Measurements from ENCODE around the gene CLPSL2. TPM values are rescaled to one million over a fixed set of nuclear protein-coding genes. Genes with fewer than 3 reads are reported as not detected.
A peak's percentile ranks its signal among the peaks of the same experiment; 100 is the strongest.

Gene CLPSL2
- total RNA-seq, 2 donors from 2014 or later, result not detected

- peaks cover 94% of the 10 kb centered on the region for H3K4me1 ChIP-seq
- no peaks in the 10 kb centered on the region for H3K36me3 ChIP-seq (replicated peaks in 1 of 2; ENCODE audit: insufficient read depth in 1 of 2, low read depth in 2 of 2)
- DNase-seq (no peak), ATAC-seq (no peak)
- H3K27me3 ChIP-seq, result no peaks in the 10 kb centered on the region
- intact Hi-C loops (cut with DNase I), result loop anchor here (10.0 kb wide), 1 partner anchor 45 kb away; the partner anchor contains the start of gene FKBP5
- no peak overlapping the region for H3K4me3 ChIP-seq
- TF ChIP-seq CTCF (IDR thresholded peaks at IDR 0.05) (no peak), POLR2A (IDR thresholded peaks at IDR 0.05) (no peak)
- H3K27ac ChIP-seq, result peak overlapping the region; percentile 99 to 100 (median 100)
- H3K9me3 ChIP-seq, result no peaks in the 10 kb centered on the region
- WGBS, 2 donors, result 42 to 66% methylated on average over 2 of the region's 2 CpGs
Measured at GRCh38 chr6:35729722-35730121, 46.7 kb upstream of the CLPSL2 start.

- no peak for TF ChIP-seq POLR2A (IDR thresholded peaks at IDR 0.05)
- TF ChIP-seq CTCF (IDR thresholded peaks at IDR 0.05), result no peak
- 37 to 38% methylated on average over 12 to 15 of the region's 15 CpGs for WGBS, 2 donors
- Histone ChIP-seq H3K27me3 (no peaks in the 10 kb centered on the region), H3K36me3 (replicated peaks in 1 of 2; ENCODE audit: insufficient read depth in 1 of 2, low read depth in 2 of 2) (no peaks in the 10 kb centered on the region), H3K4me1 (peaks cover 94% of the 10 kb centered on the region), H3K27ac (peak overlapping the region; percentile 97 to 100 (median 99)), H3K4me3 (no peak overlapping the region), H3K9me3 (no peaks in the 10 kb centered on the region)
- intact Hi-C loops (cut with DNase I), result loop anchor here (10.0 kb wide), 1 partner anchor 46 kb away; the partner anchor contains the start of gene FKBP5
- DNase-seq (no peak), ATAC-seq (no peak)
Measured at GRCh38 chr6:35730745-35731413, 45.5 kb upstream of the CLPSL2 start.

- 1 to 14% methylated on average over 4 to 22 of the region's 23 CpGs for WGBS, 2 donors
- Histone ChIP-seq H3K27me3 (no peaks in the 10 kb centered on the region), H3K4me1 (peaks cover 94% of the 10 kb centered on the region), H3K4me3 (peak overlapping the region in 1 of 2 donors; percentile 3), H3K27ac (peak overlapping the region; percentile 97 to 100 (median 99)), H3K9me3 (no peaks in the 10 kb centered on the region), H3K36me3 (replicated peaks in 1 of 2; ENCODE audit: insufficient read depth in 1 of 2, low read depth in 2 of 2) (no peaks in the 10 kb centered on the region)
- intact Hi-C loops (cut with DNase I), result loop anchor here (10.0 kb wide), 1 partner anchor 47 kb away; the partner anchor contains the start of gene FKBP5
- ATAC-seq (no peak), DNase-seq (peak; percentile 85 to 94 (median 92))
- peak; percentile 12 to 78 (median 56) for TF ChIP-seq POLR2A (IDR thresholded peaks at IDR 0.05)
- no peak for TF ChIP-seq CTCF (IDR thresholded peaks at IDR 0.05)
Measured at GRCh38 chr6:35731414-35731735, 45.0 kb upstream of the CLPSL2 start.

GRCh38 chr6:35731736-35732532 lies 44.5 kb upstream of the CLPSL2 start:
- H3K27ac ChIP-seq, result peak overlapping the region; percentile 97 to 100 (median 99)
- H3K36me3 ChIP-seq (replicated peaks in 1 of 2; ENCODE audit: insufficient read depth in 1 of 2, low read depth in 2 of 2), result no peaks in the 10 kb centered on the region
- no peaks in the 10 kb centered on the region for H3K9me3 ChIP-seq
- TF ChIP-seq CTCF (IDR thresholded peaks at IDR 0.05) (peak in 3 of 7 experiments; percentile 19 to 27 (median 21)), POLR2A (IDR thresholded peaks at IDR 0.05) (peak; percentile 52 to 79 (median 78))
- 1% methylated on average over 43 to 56 of the region's 61 CpGs for WGBS, 2 donors
- H3K4me3 ChIP-seq, result peak overlapping the region in 1 of 2 donors; percentile 3
- peaks cover 90% of the 10 kb centered on the region for H3K4me1 ChIP-seq
- no peaks in the 10 kb centered on the region for H3K27me3 ChIP-seq
- ATAC-seq (peak; percentile 66), DNase-seq (peak; percentile 98)
- intact Hi-C loops (cut with DNase I), result loop anchor here (10.0 kb wide), 1 partner anchor 47 kb away; the partner anchor contains the start of gene FKBP5

Data from body of pancreas (tissue), 4 donors.